ENCODE measurements around the gene CFAP74.

Gene CFAP74

GRCh38 chr1:1918901-1919303 is 84.7 kb downstream of the CFAP74 start, which contains the start of gene TMEM52:
Gene TMEM52 (minus strand): TSS chr1:1919279. CDS start chr1:1919265, 14 bp downstream.
- H3K36me3 ChIP-seq (ENCODE audit: insufficient read depth, low read length): no peaks in the 10 kb centered on the region
- no peak for TF ChIP-seq CTCF (IDR thresholded peaks at IDR 0.05; ENCODE audit: borderline replicate concordance, extremely low read depth, low read length, poor library complexity, severe bottlenecking)
- no peak for TF ChIP-seq EZH2 (IDR thresholded peaks at IDR 0.05; ENCODE audit: borderline replicate concordance, low read depth, low read length, severe bottlenecking)
- H3K4me1 ChIP-seq (ENCODE audit: insufficient read depth, low read length): peaks cover 17% of the 10 kb centered on the region
- peak within 1 kb of the TSS; percentile 41; the same call in 1 of the 2 replicates for H3K9ac ChIP-seq (ENCODE audit: low read depth, low read length)
- no peak within 1 kb of the TSS for H3K27ac ChIP-seq (ENCODE audit: low read length)
- peak within 1 kb of the TSS; percentile 75 for H3K4me2 ChIP-seq (ENCODE audit: insufficient read depth, low read length)
- H3K9me3 ChIP-seq (ENCODE audit: insufficient read depth, low read length, severe bottlenecking): no peaks in the 10 kb centered on the region
- H4K20me1 ChIP-seq (ENCODE audit: insufficient read depth, low read length): 0 out of 2 replicates have a peak, but pooled peaks cover 12% of the 10 kb centered on the region
- no peaks in the 10 kb centered on the region for H3K79me2 ChIP-seq (ENCODE audit: insufficient read depth, low read length)
- DNase-seq (no peak), ATAC-seq (ENCODE audit: insufficient read depth, low read depth) (no peak)
- no peaks in the 10 kb centered on the region for H3K27me3 ChIP-seq (ENCODE audit: insufficient read depth, low read length, poor library complexity)
- H3K4me3 ChIP-seq (ENCODE audit: low read depth in 1 of 2, low read length in 2 of 2): peak within 1 kb of the TSS in 1 of 2 experiments; percentile 55; a peak in 2 of 4 replicates
- no peak within 1 kb of the TSS; the same call in 1 of the 2 replicates for H2AFZ ChIP-seq (ENCODE audit: low read depth, low read length)

GRCh38 chr1:1917995-1918900 is 85.3 kb downstream of the CFAP74 start:
- Histone ChIP-seq H4K20me1 (ENCODE audit: insufficient read depth, low read length) (0 out of 2 replicates have a peak, but pooled peaks cover 12% of the 10 kb centered on the region), H3K9me3 (ENCODE audit: insufficient read depth, low read length, severe bottlenecking) (no peaks in the 10 kb centered on the region), H3K9ac (ENCODE audit: low read depth, low read length) (peak overlapping the region; percentile 41; the same call in 1 of the 2 replicates), H3K4me2 (ENCODE audit: insufficient read depth, low read length) (peak overlapping the region; percentile 75), H3K27ac (ENCODE audit: low read length) (no peak overlapping the region), H3K36me3 (ENCODE audit: insufficient read depth, low read length) (no peaks in the 10 kb centered on the region), H3K27me3 (ENCODE audit: insufficient read depth, low read length, poor library complexity) (no peaks in the 10 kb centered on the region), H3K79me2 (ENCODE audit: insufficient read depth, low read length) (no peaks in the 10 kb centered on the region), H3K4me1 (ENCODE audit: insufficient read depth, low read length) (peaks cover 17% of the 10 kb centered on the region), H3K4me3 (ENCODE audit: low read depth in 1 of 2, low read length in 2 of 2) (peak overlapping the region in 1 of 2 experiments; percentile 55; a peak in 2 of 4 replicates), H2AFZ (ENCODE audit: low read depth, low read length) (no peak overlapping the region; the same call in 1 of the 2 replicates)
- no peak for ATAC-seq (ENCODE audit: insufficient read depth, low read depth)
- TF ChIP-seq CTCF (IDR thresholded peaks at IDR 0.05; ENCODE audit: borderline replicate concordance, extremely low read depth, low read length, poor library complexity, severe bottlenecking) (no peak), EZH2 (IDR thresholded peaks at IDR 0.05; ENCODE audit: borderline replicate concordance, low read depth, low read length, severe bottlenecking) (no peak)
- DNase-seq: no peak

DNA sequence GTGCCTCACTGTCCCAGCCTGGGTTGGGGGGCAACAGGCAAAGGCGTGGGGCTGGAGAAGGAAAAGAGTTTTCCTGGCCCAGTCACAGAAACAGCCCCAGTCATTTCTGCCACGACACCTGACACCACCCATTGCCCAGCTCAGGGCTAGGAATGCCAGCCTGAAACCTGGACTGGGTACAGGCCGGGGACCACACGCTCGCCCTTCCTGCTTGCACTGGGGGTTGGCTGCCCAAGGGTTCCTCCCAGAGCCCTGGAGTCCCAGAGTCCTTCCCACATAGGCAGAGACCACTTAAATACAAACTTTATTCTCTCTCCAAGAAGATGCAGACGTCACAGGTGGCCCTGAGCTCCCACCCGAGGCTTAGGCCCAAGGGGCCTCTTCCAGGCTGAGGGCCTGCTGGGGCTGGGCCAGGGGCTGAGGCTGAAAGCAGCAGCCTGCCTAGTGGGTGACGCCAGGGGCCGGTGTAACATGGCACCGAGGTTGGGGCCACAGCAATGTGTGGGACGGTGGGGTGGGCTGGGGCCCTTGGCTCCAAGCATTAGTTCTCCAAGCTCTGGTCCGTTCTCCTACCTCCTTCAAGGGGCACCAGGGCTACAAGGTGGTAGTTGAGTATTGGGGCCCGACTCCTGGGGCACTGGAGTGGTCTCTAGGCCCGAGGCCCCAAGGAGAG is 86.1 kb downstream of the CFAP74 start:
- H3K4me2 ChIP-seq (ENCODE audit: insufficient read depth, low read length): no peak overlapping the region
- H3K36me3 ChIP-seq (ENCODE audit: insufficient read depth, low read length): no peaks in the 10 kb centered on the region
- no peaks in the 10 kb centered on the region for H3K27me3 ChIP-seq (ENCODE audit: insufficient read depth, low read length, poor library complexity)
- 0 out of 2 replicates have a peak, but pooled peaks cover 12% of the 10 kb centered on the region for H4K20me1 ChIP-seq (ENCODE audit: insufficient read depth, low read length)
- no peak overlapping the region for H2AFZ ChIP-seq (ENCODE audit: low read depth, low read length)
- peaks cover 17% of the 10 kb centered on the region for H3K4me1 ChIP-seq (ENCODE audit: insufficient read depth, low read length)
- no peak overlapping the region for H3K27ac ChIP-seq (ENCODE audit: low read length)
- no peak overlapping the region for H3K9ac ChIP-seq (ENCODE audit: low read depth, low read length)
- H3K79me2 ChIP-seq (ENCODE audit: insufficient read depth, low read length): no peaks in the 10 kb centered on the region
- DNase-seq (no peak), ATAC-seq (ENCODE audit: insufficient read depth, low read depth) (no peak)
- H3K4me3 ChIP-seq (ENCODE audit: low read depth in 1 of 2, low read length in 2 of 2): no peak overlapping the region
- no peak for TF ChIP-seq CTCF (IDR thresholded peaks at IDR 0.05; ENCODE audit: borderline replicate concordance, extremely low read depth, low read length, poor library complexity, severe bottlenecking)
- no peak for TF ChIP-seq EZH2 (IDR thresholded peaks at IDR 0.05; ENCODE audit: borderline replicate concordance, low read depth, low read length, severe bottlenecking)
- H3K9me3 ChIP-seq (ENCODE audit: insufficient read depth, low read length, severe bottlenecking): no peaks in the 10 kb centered on the region

All from DND-41 (cell line).